C1 segment of cervical spinal cord (tissue), 14 donors: Measurements from ENCODE around the gene TTLL10.

Source experiments
- DNase-seq, 14 donors: peaks; one replicate each; lab custom pipeline; 2025; lab: John Stamatoyannopoulos, UW

The TTLL10 gene

GRCh38 chr1:1205769-1206375 is 32.2 kb downstream of the TTLL10 start:
- no peak for DNase-seq

GRCh38 chr1:1206376-1206965 is 32.8 kb downstream of the TTLL10 start, which contains the start of gene TNFRSF18:
Gene TNFRSF18, minus strand, starts transcription at chr1:1206592. Its CDS starts 21 bp downstream, at chr1:1206571.
- DNase-seq = no peak

GRCh38 chr1:1206966-1207531 is 33.4 kb downstream of the TTLL10 start:
- no peak for DNase-seq

- DNase-seq = no peak
These were observed 33.9 kb downstream of the TTLL10 start for GRCh38 chr1:1207571-1207892.

- no peak for DNase-seq
These were observed 35.2 kb downstream of the TTLL10 start for GRCh38 chr1:1208713-1209433.

- no peak for DNase-seq
These were observed 37.3 kb downstream of the TTLL10 start for GRCh38 chr1:1210726-1211540.

GRCh38 chr1:1211541-1212441 is 38.1 kb downstream of the TTLL10 start:
- no peak for DNase-seq

GRCh38 chr1:1212780-1213344 is 39.2 kb downstream of the TTLL10 start:
- DNase-seq = no peak

GRCh38 chr1:1213345-1214265 is 39.9 kb downstream of the TTLL10 start, which contains the start of gene TNFRSF4:
Gene TNFRSF4, minus strand, starts transcription at chr1:1214153. Its CDS starts 26 bp downstream, at chr1:1214127.
- no peak for DNase-seq

- no peak for DNase-seq
These were observed 41.5 kb downstream of the TTLL10 start for GRCh38 chr1:1215080-1215676.

- DNase-seq = no peak
These were observed 42.4 kb downstream of the TTLL10 start for GRCh38 chr1:1215881-1216605.

GRCh38 chr1:1216770-1217620 is 43.3 kb downstream of the TTLL10 start:
- DNase-seq = no peak

GRCh38 chr1:1217621-1218523 is 44.2 kb downstream of the TTLL10 start:
- DNase-seq = peak in 1 of 14 donors; percentile 86

GRCh38 chr1:1218524-1219200 is 45.0 kb downstream of the TTLL10 start:
- no peak for DNase-seq

GRCh38 chr1:1219341-1219740 is 45.7 kb downstream of the TTLL10 start:
- DNase-seq = no peak

- no peak for DNase-seq
These were observed 46.5 kb downstream of the TTLL10 start for GRCh38 chr1:1220197-1220596.
